ENCODE data around the gene CLEC18C. TPM values are rescaled to one million over a fixed set of nuclear protein-coding genes. Genes with fewer than 3 reads are reported as not detected.
"Not testable (repeated sequence)": the region's sequence is repeated elsewhere in the genome, so short reads cannot be mapped to it uniquely, and the experiment has no call there.

Gene CLEC18C
- not detected for total RNA-seq

- H3K27ac Mint-ChIP-seq; DNase-seq; H3K36me3 Mint-ChIP-seq; CTCF ChIA-PET; H3K27me3 Mint-ChIP-seq; intact Hi-C loops (cut with micrococcal nuclease); H3K4me1 Mint-ChIP-seq (ENCODE audit: low read depth); H3K9me3 Mint-ChIP-seq; POLR2A ChIA-PET; H3K4me3 Mint-ChIP-seq: not testable (repeated sequence)
Observed at GRCh38 chr16:70173212-70173837, at the start of gene CLEC18C. Gene CLEC18C (plus strand): TSS chr16:70173787. CDS start chr16:70174279, 492 bp downstream.

DNA sequence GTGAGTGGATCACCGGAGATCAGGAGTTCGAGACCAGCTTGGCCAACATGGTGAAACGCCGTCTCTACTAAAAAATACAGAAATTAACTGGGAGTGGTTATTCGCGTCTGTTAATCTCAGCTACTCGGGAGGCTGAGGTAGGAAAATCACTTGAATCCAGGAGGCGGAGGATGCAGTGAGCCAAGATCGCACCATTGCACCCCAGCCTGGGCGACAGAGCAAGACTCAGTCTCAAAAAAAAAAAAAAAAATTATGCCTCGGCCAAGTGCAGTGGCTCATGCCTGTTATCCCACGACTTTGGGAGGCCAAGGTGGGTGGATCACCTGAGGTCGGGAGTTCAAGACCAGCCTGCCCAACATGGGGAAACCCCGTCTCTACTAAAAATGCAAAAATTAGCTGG is 49.8 kb upstream of the CLEC18C start:
- CTCF ChIA-PET; H3K27me3 Mint-ChIP-seq; DNase-seq; H3K9me3 Mint-ChIP-seq; intact Hi-C loops (cut with micrococcal nuclease); H3K4me3 Mint-ChIP-seq; POLR2A ChIA-PET; H3K27ac Mint-ChIP-seq; H3K4me1 Mint-ChIP-seq (ENCODE audit: low read depth): not testable (repeated sequence)
- H3K36me3 Mint-ChIP-seq = peaks cover 28% of the 10 kb centered on the region

DNA sequence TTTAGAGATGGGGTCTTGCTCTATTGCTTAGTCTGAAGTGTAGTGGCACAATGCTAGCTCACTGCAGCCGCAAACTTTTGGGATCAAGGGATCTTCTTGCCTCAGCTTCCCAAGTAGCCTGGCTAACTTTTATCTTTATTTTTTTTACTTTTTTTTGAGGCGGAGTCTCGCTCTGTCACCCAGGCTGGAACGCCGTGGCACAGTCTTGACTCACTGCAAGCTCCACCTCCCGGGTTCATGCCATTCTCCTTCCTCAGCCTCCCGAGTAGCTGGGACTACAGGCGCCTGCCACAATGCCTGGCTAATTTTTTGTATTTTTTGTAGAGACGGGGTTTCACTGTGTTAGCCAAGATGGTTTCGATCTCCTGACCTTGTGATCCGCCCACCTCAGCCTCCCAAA is 47.4 kb upstream of the CLEC18C start:
- H3K27me3 Mint-ChIP-seq; POLR2A ChIA-PET; DNase-seq; H3K27ac Mint-ChIP-seq; intact Hi-C loops (cut with micrococcal nuclease); CTCF ChIA-PET; H3K9me3 Mint-ChIP-seq; H3K4me1 Mint-ChIP-seq (ENCODE audit: low read depth); H3K4me3 Mint-ChIP-seq: not testable (repeated sequence)
- H3K36me3 Mint-ChIP-seq = peaks cover 32% of the 10 kb centered on the region

GRCh38 chr16:70127706-70128105 is 45.9 kb upstream of the CLEC18C start:
- peaks cover 32% of the 10 kb centered on the region for H3K36me3 Mint-ChIP-seq
- H3K4me3 Mint-ChIP-seq; DNase-seq; POLR2A ChIA-PET; CTCF ChIA-PET; H3K9me3 Mint-ChIP-seq; H3K4me1 Mint-ChIP-seq (ENCODE audit: low read depth); H3K27ac Mint-ChIP-seq; intact Hi-C loops (cut with micrococcal nuclease); H3K27me3 Mint-ChIP-seq: not testable (repeated sequence)

DNA sequence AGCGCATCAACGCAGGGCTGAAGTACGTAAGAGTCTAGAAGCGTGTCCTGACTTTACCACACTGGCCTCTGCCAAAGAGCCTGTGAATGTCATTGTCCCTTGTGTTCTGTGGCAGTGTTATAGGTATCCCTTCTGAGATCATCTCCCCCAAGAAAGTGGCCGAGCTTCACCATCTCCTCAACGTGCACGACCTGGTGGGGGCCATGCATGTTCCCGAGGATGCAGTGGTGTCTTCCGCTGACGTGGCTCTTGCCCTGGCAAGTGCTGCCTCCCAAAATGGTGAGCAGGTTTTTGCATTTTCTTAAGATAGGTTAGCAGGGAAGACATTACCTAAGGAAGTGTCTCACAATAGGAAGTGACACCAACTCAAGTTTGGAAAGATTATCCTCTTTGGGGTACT is 44.7 kb upstream of the CLEC18C start:
- H3K27me3 Mint-ChIP-seq; H3K9me3 Mint-ChIP-seq; H3K27ac Mint-ChIP-seq; POLR2A ChIA-PET; CTCF ChIA-PET; H3K4me1 Mint-ChIP-seq (ENCODE audit: low read depth); H3K4me3 Mint-ChIP-seq; DNase-seq; intact Hi-C loops (cut with micrococcal nuclease): not testable (repeated sequence)
- peaks cover 29% of the 10 kb centered on the region for H3K36me3 Mint-ChIP-seq

GRCh38 chr16:70135796-70136195 is 37.8 kb upstream of the CLEC18C start:
- POLR2A ChIA-PET, H3K27ac Mint-ChIP-seq: not testable (repeated sequence)
- peaks cover 28% of the 10 kb centered on the region for H3K36me3 Mint-ChIP-seq

GRCh38 chr16:70136595-70136994 is 37.0 kb upstream of the CLEC18C start:
- intact Hi-C loops (cut with micrococcal nuclease); DNase-seq; H3K9me3 Mint-ChIP-seq; H3K4me1 Mint-ChIP-seq (ENCODE audit: low read depth); H3K4me3 Mint-ChIP-seq; CTCF ChIA-PET; H3K27me3 Mint-ChIP-seq; H3K27ac Mint-ChIP-seq; POLR2A ChIA-PET: not testable (repeated sequence)
- peaks cover 27% of the 10 kb centered on the region for H3K36me3 Mint-ChIP-seq

More at GRCh38 chr16:70135796-70136195, 37.8 kb upstream of the CLEC18C start:
- H3K4me1 Mint-ChIP-seq (ENCODE audit: low read depth); intact Hi-C loops (cut with micrococcal nuclease); H3K9me3 Mint-ChIP-seq; H3K27me3 Mint-ChIP-seq; CTCF ChIA-PET; DNase-seq; H3K4me3 Mint-ChIP-seq: not testable (repeated sequence)

- intact Hi-C loops (cut with micrococcal nuclease); H3K9me3 Mint-ChIP-seq; CTCF ChIA-PET; H3K27me3 Mint-ChIP-seq; H3K27ac Mint-ChIP-seq; DNase-seq; POLR2A ChIA-PET; H3K4me3 Mint-ChIP-seq; H3K4me1 Mint-ChIP-seq (ENCODE audit: low read depth): not testable (repeated sequence)
- H3K36me3 Mint-ChIP-seq = peaks cover 26% of the 10 kb centered on the region
Observed at GRCh38 chr16:70142739-70143138, 30.8 kb upstream of the CLEC18C start.

GRCh38 chr16:70143231-70143895 is 30.2 kb upstream of the CLEC18C start:
- H3K36me3 Mint-ChIP-seq = peaks cover 28% of the 10 kb centered on the region
- H3K27ac Mint-ChIP-seq; H3K4me1 Mint-ChIP-seq (ENCODE audit: low read depth); CTCF ChIA-PET; intact Hi-C loops (cut with micrococcal nuclease); H3K9me3 Mint-ChIP-seq; POLR2A ChIA-PET; H3K27me3 Mint-ChIP-seq; DNase-seq; H3K4me3 Mint-ChIP-seq: not testable (repeated sequence)

DNA sequence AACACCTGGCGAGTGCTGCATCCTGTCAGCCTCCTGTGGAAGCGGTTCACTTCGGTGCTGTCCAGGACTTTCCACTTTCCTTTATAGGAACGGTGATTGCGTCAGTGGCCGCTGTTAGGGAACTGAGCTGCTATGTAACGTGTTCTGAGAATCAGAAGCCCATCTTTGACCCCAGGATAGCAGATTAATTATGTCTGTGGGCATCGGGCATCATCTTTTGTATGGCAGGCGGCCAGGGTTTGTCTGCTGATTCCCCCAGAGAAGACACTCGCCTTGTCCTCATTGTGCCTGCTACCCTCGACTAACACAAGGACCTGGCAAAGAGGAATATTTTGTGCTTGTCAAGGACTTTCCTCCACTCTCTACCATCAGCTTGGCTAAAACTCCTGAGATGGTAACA is 25.7 kb upstream of the CLEC18C start:
- H3K27me3 Mint-ChIP-seq; DNase-seq; POLR2A ChIA-PET; intact Hi-C loops (cut with micrococcal nuclease); CTCF ChIA-PET; H3K4me3 Mint-ChIP-seq; H3K9me3 Mint-ChIP-seq; H3K27ac Mint-ChIP-seq; H3K4me1 Mint-ChIP-seq (ENCODE audit: low read depth): not testable (repeated sequence)
- peaks cover 36% of the 10 kb centered on the region for H3K36me3 Mint-ChIP-seq

- H3K4me3 Mint-ChIP-seq; intact Hi-C loops (cut with micrococcal nuclease); H3K4me1 Mint-ChIP-seq (ENCODE audit: low read depth); H3K9me3 Mint-ChIP-seq; POLR2A ChIA-PET; CTCF ChIA-PET; DNase-seq; H3K27me3 Mint-ChIP-seq; H3K27ac Mint-ChIP-seq: not testable (repeated sequence)
- peaks cover 36% of the 10 kb centered on the region for H3K36me3 Mint-ChIP-seq
Observed at GRCh38 chr16:70148453-70148852, 25.1 kb upstream of the CLEC18C start.

DNA sequence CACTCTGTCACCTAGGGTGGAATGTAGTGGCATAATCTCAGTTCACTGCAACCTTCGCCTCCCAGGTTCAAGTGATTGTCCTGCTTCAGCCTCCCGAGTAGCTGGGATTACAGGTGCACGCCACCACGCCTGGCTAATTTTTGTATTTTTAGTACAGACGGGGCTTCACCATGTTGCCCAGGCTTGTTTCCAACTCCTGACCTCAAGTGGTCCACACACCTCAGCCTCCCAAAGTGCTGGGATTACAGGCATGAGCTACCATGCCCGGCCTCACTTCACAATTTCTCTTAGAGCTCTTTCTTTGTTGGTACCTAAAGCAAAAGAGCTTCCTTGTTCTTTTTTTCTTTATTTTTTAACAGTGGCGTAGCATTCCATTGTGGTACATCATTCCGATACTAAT is 24.3 kb upstream of the CLEC18C start:
- peaks cover 34% of the 10 kb centered on the region for H3K36me3 Mint-ChIP-seq
- POLR2A ChIA-PET, H3K4me3 Mint-ChIP-seq: not testable (repeated sequence)

GRCh38 chr16:70151391-70151790 is 22.2 kb upstream of the CLEC18C start:
- Mint-ChIP-seq H3K4me3 (no peak overlapping the region), H3K9me3 (no peaks in the 10 kb centered on the region), H3K4me1 (ENCODE audit: low read depth) (no peaks in the 10 kb centered on the region), H3K27me3 (no peaks in the 10 kb centered on the region), H3K36me3 (peaks cover 35% of the 10 kb centered on the region), H3K27ac (no peak overlapping the region)
- ChIA-PET POLR2A (no interaction called here), CTCF (interaction anchor here (0.9 kb wide), 1 partner anchor 221 kb away, joined by 3 read pairs; no protein-coding TSS in a partner anchor)
- DNase-seq = no peak
- intact Hi-C loops (cut with micrococcal nuclease) = no loop called here

More for the DNA sequence above, 24.3 kb upstream of the CLEC18C start:
- intact Hi-C loops (cut with micrococcal nuclease); H3K9me3 Mint-ChIP-seq; DNase-seq; CTCF ChIA-PET; H3K4me1 Mint-ChIP-seq (ENCODE audit: low read depth); H3K27me3 Mint-ChIP-seq; H3K27ac Mint-ChIP-seq: not testable (repeated sequence)
